HEK293 (cell line): ENCODE measurements around the gene ELOVL2.

Source experiments
- AEBP2 ChIP-seq: fragments of 450-650 bp; formaldehyde crosslinking; IDR thresholded peaks from 2 replicates; pipeline ENCODE4 v1.5.1; 2016; ENCODE audit warnings: missing biosample characterization, missing genetic modification characterization, borderline replicate concordance
- CTCF ChIP-seq: fragments of 450-650 bp; formaldehyde crosslinking; IDR thresholded peaks from 2 replicates; pipeline ENCODE4 v1.5.1; 2016; ENCODE audit warnings: missing biosample characterization, missing genetic modification characterization
- PRDM1 ChIP-seq: fragments of 450-650 bp; formaldehyde crosslinking; IDR thresholded peaks from 2 replicates; pipeline ENCODE4; 2016; ENCODE audit warnings: missing biosample characterization, missing genetic modification characterization
- RBAK ChIP-seq: fragments of 450-650 bp; formaldehyde crosslinking; IDR thresholded peaks from 2 replicates; pipeline ENCODE4 v1.5.1; 2016; ENCODE audit warnings: missing biosample characterization, missing genetic modification characterization
- SP2 ChIP-seq: fragments of 450-650 bp; formaldehyde crosslinking; IDR thresholded peaks from 2 replicates; pipeline ENCODE4 v1.5.1; 2016; ENCODE audit warnings: missing biosample characterization, missing genetic modification characterization
- YY1 ChIP-seq: fragments of 450-650 bp; formaldehyde crosslinking; IDR thresholded peaks from 2 replicates; pipeline ENCODE4 v1.5.1; 2018; ENCODE audit warnings: missing biosample characterization, missing genetic modification characterization
- ZBTB11 ChIP-seq: fragments of 450-650 bp; formaldehyde crosslinking; conservative IDR thresholded peaks from 2 replicates; pipeline ENCODE4 v1.5.1; 2016; ENCODE audit warnings: low read depth, missing biosample characterization, missing genetic modification characterization
- ZBTB7A ChIP-seq: fragments of 450-650 bp; formaldehyde crosslinking; IDR thresholded peaks from 2 replicates; pipeline ENCODE4 v1.5.1; 2016; ENCODE audit warnings: low read depth, missing biosample characterization, missing genetic modification characterization
- ZFP41 ChIP-seq: fragments of 450-650 bp; formaldehyde crosslinking; IDR thresholded peaks from 2 replicates; pipeline ENCODE4 v1.5.1; 2016; ENCODE audit warnings: missing biosample characterization, missing genetic modification characterization, borderline replicate concordance
- ZNF274 ChIP-seq, 2 experiments: fragments of 200-500 bp in 1 of 2; fragments of 450-650 bp in 1 of 2; sonication (Bioruptor generic) in 1 of 2; formaldehyde crosslinking in 1 of 2; IDR thresholded peaks; 2 replicates each; pipeline versions ENCODE4 v1.5.1 to v1.6.1; 2014 to 2016; ENCODE audit warnings: borderline replicate concordance in 1 of 2, inconsistent platforms in 1 of 2, low read length in 1 of 2, missing biosample characterization in 1 of 2, missing genetic modification characterization in 1 of 2
- ZNF501 ChIP-seq: fragments of 450-650 bp; formaldehyde crosslinking; IDR thresholded peaks from 2 replicates; pipeline ENCODE4 v1.5.1; 2016; ENCODE audit warnings: missing biosample characterization, missing genetic modification characterization
- ZNF561 ChIP-seq: fragments of 450-650 bp; IDR thresholded peaks from 2 replicates; pipeline ENCODE4 v1.5.1; 2018; ENCODE audit warnings: missing biosample characterization, missing genetic modification characterization, borderline replicate concordance
- ZNF645 ChIP-seq: fragments of 450-650 bp; formaldehyde crosslinking; IDR thresholded peaks from 2 replicates; pipeline ENCODE4; 2016; ENCODE audit warnings: missing biosample characterization, missing genetic modification characterization

GRCh38 chr6:10954590-10955010 lies 89.5 kb downstream of the ELOVL2 start:
- TF ChIP-seq YY1 (tag by site-specific recombination) (0 out of 2 replicates have a peak, but pooled peaks have one; percentile 33), ZBTB7A (tag by site-specific recombination) (no peak), CTCF (tag by site-specific recombination) (peak; percentile 80), AEBP2 (tag by site-specific recombination) (no peak), ZNF645 (tag by site-specific recombination) (no peak), ZNF501 (tag by site-specific recombination) (no peak), PRDM1 (tag by site-specific recombination) (no peak), ZNF274 (IDR thresholded peaks at IDR 0.05; ENCODE audit: low read length) (no peak), ZNF274 (tag by site-specific recombination; IDR thresholded peaks at IDR 0.05; ENCODE audit: borderline replicate concordance) (no peak), SP2 (tag by site-specific recombination) (no peak), ZFP41 (tag by site-specific recombination) (no peak), ZNF561 (no peak), ZBTB11 (tag by site-specific recombination) (no peak), RBAK (no peak)
